SK-N-DZ (cell line): Measurements from ENCODE around the gene MTHFR. TPM values are rescaled to one million over a fixed set of nuclear protein-coding genes. Genes with fewer than 3 reads are reported as not detected.

Experiments
- DNase-seq: peaks from one replicate; pipeline ENCODE4 v3.0.0-alpha.2; 2015; ENCODE audit warnings: low spot score
- polyA plus RNA-seq, 2 experiments: library from polyadenylated mRNA; depleted of rRNA; stranded (reverse); fragments of >200 nt; gene quantifications; 2 replicates each; pipeline ENCODE4 v1.2.3, GENCODE V29; 2014

MTHFR gene
- 1.4 and 3.6 TPM in 2 replicates for polyA plus RNA-seq (2014; cell fraction: cytosol; rRNA removed)
- polyA plus RNA-seq (2014; cell fraction: nucleus; rRNA removed) = 4.4 and 8.1 TPM in 2 replicates

GRCh38 chr1:11805422-11806306 is at the start of gene MTHFR, which contains the start of gene CLCN6:
Gene MTHFR, minus strand, starts transcription at chr1:11805964. Its CDS starts 2,848 bp downstream, at chr1:11803116.
Gene CLCN6, plus strand, starts transcription at chr1:11806191. Its CDS starts 72 bp downstream, at chr1:11806263.
- DNase-seq = peak; percentile 98

GRCh38 chr1:11855430-11855829 is 49.7 kb upstream of the MTHFR start:
- no peak for DNase-seq

GRCh38 chr1:11854519-11854918 is 48.8 kb upstream of the MTHFR start:
- DNase-seq = no peak

GRCh38 chr1:11851180-11851579 is 45.4 kb upstream of the MTHFR start:
- no peak for DNase-seq

- no peak for DNase-seq
Measured at GRCh38 chr1:11850156-11850555, 44.4 kb upstream of the MTHFR start.

GRCh38 chr1:11848373-11848700 is 42.6 kb upstream of the MTHFR start:
- no peak for DNase-seq

- DNase-seq = no peak
Measured at GRCh38 chr1:11847667-11848372, 42.1 kb upstream of the MTHFR start, which contains the start of gene NPPA. Gene NPPA, minus strand, starts transcription at chr1:11847783. Its CDS starts 99 bp downstream, at chr1:11847684.

- peak; percentile 14 for DNase-seq
Measured at GRCh38 chr1:11845641-11846335, 40.0 kb upstream of the MTHFR start.

GRCh38 chr1:11842154-11843041 is 36.6 kb upstream of the MTHFR start:
- no peak for DNase-seq

GRCh38 chr1:11841245-11842153 is 35.7 kb upstream of the MTHFR start:
- no peak for DNase-seq

GRCh38 chr1:11839727-11840705 is 34.3 kb upstream of the MTHFR start:
- no peak for DNase-seq

- peak; percentile 40 for DNase-seq
Measured at GRCh38 chr1:11838349-11839272, 32.8 kb upstream of the MTHFR start.

GRCh38 chr1:11837767-11838348 is 32.1 kb upstream of the MTHFR start:
- no peak for DNase-seq

GRCh38 chr1:11836955-11837766 is 31.4 kb upstream of the MTHFR start:
- DNase-seq = no peak

GRCh38 chr1:11835441-11836225 is 29.9 kb upstream of the MTHFR start:
- no peak for DNase-seq
